ENCODE results near the gene VAV3.

GRCh38 chr1:107788206-107789202 lies 176.5 kb downstream of the VAV3 start:
- TF ChIP-seq, protein P1, sequence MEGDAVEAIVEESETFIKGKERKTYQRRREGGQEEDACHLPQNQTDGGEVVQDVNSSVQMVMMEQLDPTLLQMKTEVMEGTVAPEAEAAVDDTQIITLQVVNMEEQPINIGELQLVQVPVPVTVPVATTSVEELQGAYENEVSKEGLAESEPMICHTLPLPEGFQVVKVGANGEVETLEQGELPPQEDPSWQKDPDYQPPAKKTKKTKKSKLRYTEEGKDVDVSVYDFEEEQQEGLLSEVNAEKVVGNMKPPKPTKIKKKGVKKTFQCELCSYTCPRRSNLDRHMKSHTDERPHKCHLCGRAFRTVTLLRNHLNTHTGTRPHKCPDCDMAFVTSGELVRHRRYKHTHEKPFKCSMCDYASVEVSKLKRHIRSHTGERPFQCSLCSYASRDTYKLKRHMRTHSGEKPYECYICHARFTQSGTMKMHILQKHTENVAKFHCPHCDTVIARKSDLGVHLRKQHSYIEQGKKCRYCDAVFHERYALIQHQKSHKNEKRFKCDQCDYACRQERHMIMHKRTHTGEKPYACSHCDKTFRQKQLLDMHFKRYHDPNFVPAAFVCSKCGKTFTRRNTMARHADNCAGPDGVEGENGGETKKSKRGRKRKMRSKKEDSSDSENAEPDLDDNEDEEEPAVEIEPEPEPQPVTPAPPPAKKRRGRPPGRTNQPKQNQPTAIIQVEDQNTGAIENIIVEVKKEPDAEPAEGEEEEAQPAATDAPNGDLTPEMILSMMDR (IDR thresholded peaks at IDR 0.05) = no peak
- no peak for TF ChIP-seq POLR2A (IDR thresholded peaks at IDR 0.05)

Data from heart left ventricle (tissue), 13 donors.